CD4-positive, alpha-beta T cell treated with Interleukin-17A for 1 hour (primary cell): ENCODE data around the gene NUDC.
A peak's percentile ranks its signal among the peaks of the same experiment; 100 is the strongest.
"Not testable (repeated sequence)": the region's sequence is repeated elsewhere in the genome, so short reads cannot be mapped to it uniquely, and the experiment has no call there.

Experiments used
- DNase-seq: peaks from one replicate; pipeline ENCODE4 v3.0.0-alpha.2; 2020

NUDC gene

GRCh38 chr1:26912147-26912490 lies 9.4 kb upstream of the NUDC start:
- DNase-seq = no peak

GRCh38 chr1:26913389-26913753 lies 8.2 kb upstream of the NUDC start:
- DNase-seq = no peak

GRCh38 chr1:26913754-26914619 lies 7.6 kb upstream of the NUDC start, which contains the start of gene NR0B2:
TSS of gene NR0B2 (minus strand) at chr1:26913975. CDS start at chr1:26913940, 35 bp downstream.
- no peak for DNase-seq

- DNase-seq = no peak
Measured at GRCh38 chr1:26915204-26915842, 6.2 kb upstream of the NUDC start.

- DNase-seq = no peak
Measured at GRCh38 chr1:26921126-26921539, 410 bp upstream of the NUDC start.

GRCh38 chr1:26922431-26922729 lies 837 bp downstream of the NUDC start:
- peak; percentile 1 for DNase-seq

- no peak for DNase-seq
Measured at GRCh38 chr1:26922901-26923300, 1.4 kb downstream of the NUDC start.

- DNase-seq = no peak
Measured at GRCh38 chr1:26923711-26924110, 2.2 kb downstream of the NUDC start.

GRCh38 chr1:26932531-26932930 lies 11.0 kb downstream of the NUDC start:
- DNase-seq = peak; percentile 1

- DNase-seq = no peak
Measured at GRCh38 chr1:26936823-26937222, 15.3 kb downstream of the NUDC start.

- DNase-seq = no peak
Measured at GRCh38 chr1:26938004-26938658, 16.6 kb downstream of the NUDC start.

GRCh38 chr1:26938659-26939025 lies 17.1 kb downstream of the NUDC start:
- no peak for DNase-seq

GRCh38 chr1:26941311-26941710 lies 19.8 kb downstream of the NUDC start:
- no peak for DNase-seq

- no peak for DNase-seq
Measured at GRCh38 chr1:26942656-26943055, 21.1 kb downstream of the NUDC start.

GRCh38 chr1:26945138-26945537 lies 23.6 kb downstream of the NUDC start:
- no peak for DNase-seq

- DNase-seq = no peak
Measured at GRCh38 chr1:26945728-26946127, 24.2 kb downstream of the NUDC start.

- DNase-seq = no peak
Measured at GRCh38 chr1:26946270-26946669, 24.7 kb downstream of the NUDC start.

GRCh38 chr1:26948725-26949057 lies 27.1 kb downstream of the NUDC start:
- DNase-seq = not testable (repeated sequence)

GRCh38 chr1:26949266-26949925 lies 27.9 kb downstream of the NUDC start:
- no peak for DNase-seq

GRCh38 chr1:26949926-26950319 lies 28.4 kb downstream of the NUDC start:
- DNase-seq = no peak

GRCh38 chr1:26950602-26951001 lies 29.1 kb downstream of the NUDC start:
- no peak for DNase-seq

- no peak for DNase-seq
Measured at GRCh38 chr1:26951216-26951615, 29.7 kb downstream of the NUDC start.

GRCh38 chr1:26951821-26952497 lies 30.4 kb downstream of the NUDC start:
- DNase-seq = no peak
